T-helper 9 cell (primary cell): Measurements from ENCODE around the gene HGFAC.
"Not testable (repeated sequence)": the region's sequence is repeated elsewhere in the genome, so short reads cannot be mapped to it uniquely, and the experiment has no call there.

Source experiments
- DNase-seq: peaks from one replicate; pipeline ENCODE4 v3.0.0-alpha.2; 2020
- total RNA-seq, 2 donors: gene quantifications; one replicate each; lab custom pipeline; 2026; lab: John Stamatoyannopoulos, UW

The HGFAC gene
- total RNA-seq = 0.07 to 0.24 reads per million in 2 donors

GRCh38 chr4:3441501-3442459 is at the start of gene HGFAC:
HGFAC (plus strand) TSS chr4:3441968; CDS start chr4:3442002, 34 bp downstream.
- no peak for DNase-seq

- DNase-seq = no peak
These were observed 49.4 kb upstream of the HGFAC start for GRCh38 chr4:3392321-3392720.

- no peak for DNase-seq
These were observed 48.6 kb upstream of the HGFAC start for GRCh38 chr4:3393171-3393570.

DNA sequence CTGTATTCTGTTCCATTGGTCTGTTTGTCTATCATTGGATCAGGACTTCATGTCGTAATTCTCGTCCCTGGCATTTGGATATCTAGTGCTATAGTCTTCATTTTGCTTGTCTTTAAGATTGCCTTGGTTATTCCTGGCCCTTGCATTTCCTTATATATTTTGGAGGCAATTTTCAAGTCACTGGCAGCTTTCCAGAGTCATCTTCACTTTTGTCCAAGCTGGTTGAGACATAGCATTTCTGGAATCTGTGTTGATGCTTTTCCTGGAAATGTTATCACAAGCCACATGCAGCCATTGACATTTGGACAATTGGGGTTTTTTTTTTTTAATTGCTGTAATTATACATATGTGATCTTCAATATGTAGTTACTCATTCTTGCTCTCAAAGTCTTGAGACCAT is 45.2 kb upstream of the HGFAC start:
- no peak for DNase-seq

- DNase-seq = no peak
These were observed 44.6 kb upstream of the HGFAC start for GRCh38 chr4:3397128-3397527.

DNA sequence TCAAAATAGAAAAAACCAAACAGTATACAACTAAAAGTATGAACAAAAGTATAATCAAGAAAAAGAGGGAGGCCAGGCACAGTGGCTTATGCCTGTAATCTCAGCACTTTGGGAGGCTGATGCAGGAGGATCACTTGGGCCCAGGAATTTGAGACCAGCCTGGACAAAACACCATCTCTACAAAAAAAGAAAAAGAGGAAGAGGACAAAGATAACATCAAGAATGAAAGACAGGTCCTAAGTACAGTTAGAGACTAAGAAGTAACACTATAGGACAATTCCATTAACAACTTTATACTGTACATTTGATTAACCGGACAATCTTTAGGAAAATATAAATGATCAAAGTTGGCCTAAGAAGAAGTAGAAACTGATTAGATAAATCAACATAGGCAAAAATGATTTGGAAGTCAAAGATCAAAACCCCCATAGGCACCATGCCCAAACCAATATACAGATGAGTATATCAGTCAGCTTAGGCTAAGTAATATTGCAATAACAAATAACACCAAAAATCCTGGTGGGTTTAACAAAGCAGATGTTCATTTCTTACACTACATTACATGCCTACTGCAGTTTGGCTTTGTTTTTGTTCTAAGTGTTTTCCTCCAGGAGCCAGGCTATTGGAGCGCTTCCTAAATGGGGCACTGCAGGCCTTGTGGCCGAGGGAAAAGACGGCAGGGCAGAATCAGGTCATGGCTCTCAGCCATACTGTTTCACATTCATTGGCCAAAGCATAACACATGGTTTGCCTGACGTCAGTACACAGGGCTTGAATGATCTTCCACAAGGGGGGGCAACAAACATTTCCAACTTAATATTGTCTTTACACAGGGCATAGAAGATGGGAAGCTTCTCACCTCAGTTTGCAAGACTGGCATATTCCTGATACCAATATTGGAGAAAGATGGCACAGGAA is 42.2 kb upstream of the HGFAC start:
- DNase-seq = no peak

GRCh38 chr4:3401436-3402171 is 40.2 kb upstream of the HGFAC start:
- DNase-seq = no peak

DNA sequence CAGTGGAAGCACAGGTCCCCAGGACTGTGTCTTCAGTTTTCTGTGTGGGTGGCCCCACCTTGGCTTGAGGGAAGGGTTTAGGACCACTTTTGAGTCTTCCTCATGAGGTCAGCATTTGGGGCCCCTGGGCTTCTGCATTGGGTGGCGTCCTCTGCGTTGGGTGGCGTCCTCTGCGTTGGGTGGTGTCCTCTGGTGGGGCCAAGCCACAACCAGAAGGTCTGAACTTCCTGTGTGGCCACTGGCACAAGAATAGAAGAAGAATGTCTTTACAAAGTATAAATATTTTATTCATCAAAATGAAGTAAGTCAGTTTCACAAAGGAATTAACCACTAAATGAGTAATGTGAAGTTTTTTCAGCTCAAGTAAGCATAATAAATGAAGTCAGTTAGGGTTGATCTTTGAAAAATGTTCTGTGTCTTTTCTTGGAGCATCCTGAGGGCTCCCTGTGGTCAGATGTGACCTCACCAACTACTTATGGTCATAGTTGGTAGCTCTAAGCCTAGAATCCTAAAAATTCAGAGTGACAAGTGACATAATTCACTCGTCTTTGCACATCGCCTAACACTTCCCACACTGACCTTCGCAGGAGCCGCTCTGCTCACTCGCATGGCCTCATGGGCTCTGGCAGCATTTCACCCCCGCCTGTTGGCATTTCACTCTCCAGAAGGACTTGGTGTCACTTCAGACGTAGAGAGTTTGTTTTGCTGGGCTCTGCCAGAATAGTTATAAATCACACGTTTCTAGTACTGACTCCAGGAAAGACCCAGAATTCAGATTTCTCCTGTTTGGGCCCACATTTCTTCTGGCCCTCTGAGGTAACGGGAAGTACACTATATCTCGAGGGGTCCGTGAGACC is 39.0 kb upstream of the HGFAC start:
- no peak for DNase-seq

DNA sequence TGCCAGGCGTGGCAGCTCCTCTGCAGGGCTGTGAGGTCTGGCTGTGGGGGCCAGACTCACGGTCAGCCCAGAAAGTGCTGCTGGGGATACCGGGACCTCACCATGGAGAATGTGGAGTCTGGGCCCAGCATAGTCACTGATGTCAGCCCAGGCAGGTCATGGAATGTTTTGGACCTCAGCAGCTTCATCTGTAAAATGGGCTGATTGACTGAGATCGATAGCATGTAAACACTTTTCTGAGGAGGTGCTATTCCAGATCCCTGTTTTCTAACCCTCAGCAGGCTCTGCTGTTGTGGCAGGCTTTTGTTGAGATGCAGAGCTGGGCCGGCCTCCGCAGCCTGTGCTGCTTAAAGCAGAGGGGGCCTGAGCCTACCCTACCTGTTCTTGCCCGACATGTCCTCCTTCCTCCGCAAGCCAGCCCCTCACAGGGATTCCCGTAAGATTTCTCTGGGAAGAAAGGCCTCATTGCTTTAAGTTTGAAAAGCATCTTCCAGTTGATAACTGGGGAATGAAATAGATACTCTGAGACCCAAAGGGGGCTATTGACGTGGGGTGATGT is 38.3 kb upstream of the HGFAC start:
- no peak for DNase-seq

DNA sequence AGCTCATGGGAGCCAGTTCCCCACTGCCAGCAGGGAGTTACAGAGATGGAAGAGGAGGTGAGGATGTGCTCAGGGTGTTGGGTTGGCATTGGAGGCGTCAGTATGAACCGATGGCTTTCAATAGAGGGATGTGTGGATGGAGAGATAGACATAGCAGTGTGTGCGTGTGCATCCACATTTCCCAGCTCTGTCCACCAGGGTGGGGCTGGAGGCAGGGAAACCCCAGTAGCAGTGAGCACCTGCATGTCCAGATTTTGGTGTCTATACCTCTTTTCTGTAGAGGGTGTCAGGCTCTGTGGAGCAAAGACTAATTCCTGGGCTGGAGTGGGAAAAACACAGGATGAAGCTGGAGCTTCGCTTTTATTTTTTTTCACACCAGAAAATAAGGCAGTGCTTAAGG is 37.2 kb upstream of the HGFAC start:
- DNase-seq = no peak

GRCh38 chr4:3405176-3405575 is 36.6 kb upstream of the HGFAC start:
- no peak for DNase-seq

GRCh38 chr4:3406021-3406420 is 35.7 kb upstream of the HGFAC start:
- no peak for DNase-seq

DNA sequence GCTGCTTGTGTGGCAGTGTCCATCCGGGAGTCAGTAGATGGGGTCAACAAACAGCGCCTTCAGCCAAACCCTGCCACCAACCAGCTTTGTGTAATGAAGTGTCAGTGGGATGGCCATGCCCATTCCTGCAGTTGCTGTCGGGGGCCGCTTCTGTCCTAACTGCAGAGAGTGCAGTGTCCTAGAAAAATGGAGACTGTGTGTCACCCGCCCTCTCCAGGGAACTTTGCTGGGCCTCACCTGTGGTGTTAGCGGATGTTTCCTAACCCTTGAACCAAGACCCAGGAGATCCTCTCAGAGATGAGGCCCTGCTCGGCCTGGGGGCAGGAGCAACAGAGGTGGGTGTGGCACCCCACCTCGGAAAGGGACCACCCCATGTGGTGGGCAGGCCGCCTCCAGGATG is 35.3 kb upstream of the HGFAC start:
- DNase-seq = no peak

DNA sequence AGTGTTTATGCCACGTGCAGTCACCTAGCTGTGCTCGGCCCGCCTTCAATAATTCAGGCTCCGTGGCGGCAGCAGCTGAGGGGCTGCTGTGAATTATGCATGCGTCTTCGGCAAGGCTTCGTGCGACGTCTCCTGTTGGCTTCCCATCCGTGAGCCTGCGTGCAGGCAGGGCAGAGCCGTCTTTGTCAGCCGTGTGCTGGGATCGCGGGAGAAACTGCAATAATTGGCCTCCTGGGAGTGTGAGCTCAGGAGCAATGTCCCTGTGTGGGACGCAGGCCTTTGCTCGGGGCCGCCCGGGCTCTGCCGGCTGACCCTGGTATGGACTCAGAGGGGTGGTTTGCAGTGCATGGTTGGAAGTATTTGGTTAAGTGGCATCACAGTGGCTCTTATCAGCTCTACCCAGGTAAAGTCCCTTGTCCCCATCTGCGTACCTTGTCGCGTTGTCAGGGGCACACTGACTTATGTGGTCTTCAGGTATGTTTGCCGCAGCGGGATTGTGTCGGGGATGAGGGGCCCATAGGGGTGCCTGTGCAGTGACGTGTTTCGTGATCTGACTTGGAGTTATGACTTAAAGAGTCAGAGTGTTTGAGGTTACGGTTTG is 34.5 kb upstream of the HGFAC start:
- no peak for DNase-seq

DNA sequence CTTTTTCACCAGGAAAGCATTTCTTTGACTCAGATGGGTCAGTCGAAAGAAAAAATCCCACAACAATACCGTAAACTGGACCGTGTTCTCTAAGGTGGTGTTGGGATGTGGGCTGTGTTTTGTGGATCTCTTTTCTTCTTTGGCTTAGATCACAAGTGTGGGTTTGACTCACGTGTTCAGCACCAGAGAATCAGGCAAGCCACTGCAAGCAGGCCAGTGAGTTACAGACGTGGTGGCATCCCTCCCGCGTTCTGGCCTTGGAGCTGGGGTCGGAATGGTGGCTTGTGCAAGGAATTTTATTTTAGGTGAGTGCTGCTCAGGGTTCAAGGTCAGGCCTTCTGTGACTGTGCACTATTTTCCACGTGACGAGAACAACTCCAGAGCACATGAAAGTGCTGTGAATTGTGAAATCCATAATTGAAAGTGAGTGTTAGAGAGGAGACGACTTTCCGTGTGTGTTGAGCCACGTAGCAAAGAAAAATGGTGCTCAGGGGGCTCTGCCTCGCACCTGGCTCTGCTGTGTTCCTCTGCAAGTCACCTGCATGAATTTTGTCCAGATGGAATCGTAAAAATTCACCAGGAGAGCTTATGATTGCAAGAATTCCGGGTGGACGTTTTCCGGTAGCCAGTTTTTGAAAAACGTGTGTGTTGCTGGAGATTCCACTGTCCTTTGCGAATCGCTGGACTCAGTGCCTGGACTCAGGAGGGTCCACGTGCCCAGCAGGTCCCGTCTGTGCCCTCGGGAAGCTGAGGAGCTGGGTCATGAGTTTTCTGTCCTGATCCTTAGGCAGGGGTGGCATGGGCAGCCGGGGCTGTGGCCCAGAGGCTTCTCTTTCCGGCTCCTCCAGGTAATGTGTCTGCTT is 33.6 kb upstream of the HGFAC start:
- no peak for DNase-seq

- DNase-seq = no peak
These were observed 32.9 kb upstream of the HGFAC start for GRCh38 chr4:3408793-3409330.

DNA sequence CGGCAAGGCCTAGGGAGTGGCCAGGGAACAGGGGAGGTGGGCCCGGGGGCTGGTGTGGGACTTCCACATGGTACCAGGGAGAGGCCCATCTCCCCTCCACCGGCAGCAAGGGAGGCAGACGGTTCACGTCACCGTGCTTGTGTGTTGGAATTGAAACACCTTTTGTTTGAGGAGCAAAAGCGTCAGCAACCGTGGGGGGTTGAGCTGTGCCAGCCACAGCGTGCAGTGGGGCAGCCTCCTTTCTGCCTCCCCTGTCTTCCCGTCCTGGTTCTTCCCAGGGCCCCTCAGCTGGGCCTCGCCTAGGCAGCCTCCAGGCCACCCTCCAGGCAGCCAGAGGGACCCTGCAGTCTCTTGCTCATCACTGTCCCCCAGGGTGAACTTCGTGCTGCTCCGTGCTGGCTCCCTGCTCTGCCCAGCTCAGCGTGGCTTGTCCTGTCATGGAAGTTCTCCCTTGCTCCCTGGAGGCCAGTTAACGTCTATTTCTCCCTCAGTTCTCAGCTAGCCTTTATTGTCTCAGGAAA is 32.1 kb upstream of the HGFAC start:
- DNase-seq = no peak

- DNase-seq = no peak
These were observed 31.2 kb upstream of the HGFAC start for GRCh38 chr4:3410401-3411135.

GRCh38 chr4:3411190-3411589 is 30.6 kb upstream of the HGFAC start:
- DNase-seq = not testable (repeated sequence)
